GM19324 (cell line): ENCODE measurements around the gene TMTC1.

ENCODE experiments used
- ATAC-seq: cut with Tn5 transposase; IDR thresholded peaks from one replicate; pipeline ENCODE4 v1.9.1; 2021; ENCODE audit warnings: mild to moderate bottlenecking, moderate library complexity; ENCODE audit not compliant: unreplicated experiment, low FRiP score

TMTC1 gene

GRCh38 chr12:29551812-29552211 is 231.9 kb downstream of the TMTC1 start:
- ATAC-seq: no peak

- no peak for ATAC-seq
Measured at GRCh38 chr12:29547864-29548263, 235.9 kb downstream of the TMTC1 start.

GRCh38 chr12:29547151-29547632 is 236.6 kb downstream of the TMTC1 start:
- no peak for ATAC-seq

- no peak for ATAC-seq
Measured at GRCh38 chr12:29546000-29546399, 237.7 kb downstream of the TMTC1 start.

- peak; percentile 69 for ATAC-seq
Measured at GRCh38 chr12:29545102-29545467, 238.7 kb downstream of the TMTC1 start.

DNA sequence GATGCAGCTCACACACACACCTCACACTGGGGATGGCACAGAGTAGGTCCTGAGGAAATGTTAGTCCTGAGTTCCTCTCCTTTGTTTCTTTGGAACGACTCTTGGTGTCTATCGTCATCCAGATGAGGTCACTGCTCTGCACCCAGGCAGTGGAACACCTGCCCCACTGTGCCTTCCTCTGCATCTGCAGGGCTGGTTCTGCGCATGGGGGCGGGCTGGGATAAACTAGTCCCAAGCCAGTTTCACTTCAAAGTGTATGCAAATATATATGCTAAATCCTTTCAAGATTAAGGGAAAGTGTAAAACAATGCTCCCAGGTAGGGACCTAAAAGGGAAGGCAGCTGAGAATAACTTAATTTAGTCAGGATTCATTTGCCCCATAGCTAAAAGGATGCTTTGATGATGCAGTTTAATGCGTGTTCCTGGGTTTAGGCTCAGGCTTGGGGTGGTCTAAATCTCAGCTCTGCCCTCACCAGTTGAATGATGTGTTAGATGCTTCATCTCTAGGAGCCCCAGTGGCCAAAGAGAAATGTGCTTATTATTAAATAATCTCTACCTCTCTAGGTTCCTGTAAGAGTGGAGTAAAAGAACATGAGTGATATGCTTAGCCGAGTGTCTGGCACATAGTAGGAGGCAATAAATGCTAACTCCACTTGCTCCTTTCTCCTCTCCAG is 239.2 kb downstream of the TMTC1 start:
- ATAC-seq: peak; percentile 11

GRCh38 chr12:29543036-29543435 is 240.7 kb downstream of the TMTC1 start:
- ATAC-seq: no peak

DNA sequence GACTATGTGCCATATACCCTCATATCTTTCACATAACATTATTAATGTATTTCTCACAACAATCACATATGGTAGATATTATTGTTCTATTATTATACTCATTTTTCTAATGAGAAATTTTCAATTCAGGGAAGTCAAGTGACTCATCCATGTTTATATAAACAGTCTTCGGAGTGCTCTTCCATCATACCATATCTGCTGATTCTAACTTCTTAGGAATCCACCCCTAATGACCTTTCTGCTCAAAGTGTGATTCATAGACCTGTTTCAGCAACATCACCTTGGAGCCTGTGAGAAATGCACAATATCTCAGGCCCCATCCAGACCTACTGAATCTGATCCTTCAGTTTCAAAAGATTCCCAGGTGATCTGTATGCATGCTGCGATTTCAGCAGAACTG is 246.4 kb downstream of the TMTC1 start:
- ATAC-seq: no peak

DNA sequence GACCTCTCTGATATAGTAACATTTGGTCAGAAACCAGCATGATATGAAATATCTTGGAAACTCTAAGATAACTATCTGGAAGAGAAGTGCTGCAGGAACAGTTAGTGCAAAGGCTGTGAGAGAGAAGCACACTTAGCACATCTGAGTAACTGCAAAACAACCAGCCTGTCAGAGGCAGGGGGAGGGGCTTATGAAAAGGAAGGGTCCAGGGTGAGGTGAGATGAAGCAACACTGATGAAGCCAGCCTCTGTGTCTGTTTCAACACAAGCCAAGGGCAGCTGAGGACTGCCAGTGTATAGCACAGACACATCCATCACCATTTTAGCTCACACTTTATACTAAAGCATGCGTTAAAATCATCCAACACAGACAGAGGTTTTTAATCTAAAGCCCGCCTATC is 248.8 kb downstream of the TMTC1 start:
- no peak for ATAC-seq

- no peak for ATAC-seq
Measured at GRCh38 chr12:29533815-29534489, 249.8 kb downstream of the TMTC1 start.

- ATAC-seq: no peak
Measured at GRCh38 chr12:29531471-29531870, 252.3 kb downstream of the TMTC1 start.

DNA sequence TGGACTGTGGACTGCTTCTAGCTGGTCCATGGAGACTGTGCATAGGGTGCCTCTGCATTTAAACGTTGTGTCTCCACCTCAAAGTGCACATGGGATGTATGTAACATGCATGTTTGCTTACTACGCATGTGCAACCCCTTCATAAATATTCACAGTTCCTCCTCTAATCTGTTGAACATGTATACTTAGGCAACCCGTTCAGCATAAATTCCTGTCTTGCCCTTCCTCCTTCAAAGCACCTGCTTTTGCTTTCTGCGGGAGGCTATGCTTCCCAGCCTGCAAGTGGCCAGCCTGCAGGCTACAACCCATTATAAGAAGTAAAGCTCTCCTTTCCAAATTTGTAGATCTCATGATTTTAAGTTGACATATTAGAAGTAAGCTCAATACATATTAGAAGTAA is 253.3 kb downstream of the TMTC1 start:
- ATAC-seq: no peak

DNA sequence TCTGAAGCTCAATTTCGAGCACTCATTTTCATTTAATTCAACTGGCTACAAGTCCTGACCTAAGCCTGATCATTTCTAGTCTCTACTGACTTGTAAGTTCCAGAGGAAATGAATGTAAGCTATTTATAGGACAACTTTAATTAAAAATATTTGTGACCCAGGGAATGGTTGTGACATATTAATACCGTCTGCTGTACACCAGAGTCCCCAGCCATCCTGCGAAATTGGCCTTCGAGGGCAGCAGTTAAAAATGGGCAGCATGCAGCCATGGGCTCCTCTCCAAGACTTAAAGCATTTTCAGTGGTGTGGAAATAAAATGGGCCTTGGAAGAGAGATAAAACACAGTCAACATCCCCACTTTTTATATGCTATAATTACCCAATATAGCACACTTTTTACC is 255.6 kb downstream of the TMTC1 start:
- ATAC-seq: no peak

GRCh38 chr12:29521951-29522350 is 261.8 kb downstream of the TMTC1 start:
- ATAC-seq: no peak

GRCh38 chr12:29519585-29520182 is 264.1 kb downstream of the TMTC1 start:
- ATAC-seq: no peak

DNA sequence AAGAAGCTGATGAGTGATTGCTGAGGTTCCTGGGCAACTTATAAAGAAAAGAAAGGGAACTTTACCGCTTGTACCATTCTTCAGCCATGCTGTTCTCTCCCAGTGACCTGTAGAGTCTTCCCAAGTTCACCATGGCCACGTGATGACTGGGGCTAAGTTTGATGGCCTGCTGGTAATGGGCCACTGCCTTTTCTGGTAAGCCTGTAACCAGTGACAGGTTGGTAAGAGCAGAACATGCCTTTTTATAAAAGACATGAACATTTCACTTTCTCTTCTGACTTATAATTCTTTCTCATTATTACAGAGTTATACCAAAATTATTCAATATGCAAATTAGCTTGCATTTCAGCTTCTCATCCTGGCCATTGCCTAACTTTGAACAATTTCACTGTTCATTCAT is 265.3 kb downstream of the TMTC1 start:
- ATAC-seq: no peak

GRCh38 chr12:29517264-29517663 is 266.5 kb downstream of the TMTC1 start:
- ATAC-seq: no peak

- no peak for ATAC-seq
Measured at GRCh38 chr12:29516431-29516875, 267.3 kb downstream of the TMTC1 start.

DNA sequence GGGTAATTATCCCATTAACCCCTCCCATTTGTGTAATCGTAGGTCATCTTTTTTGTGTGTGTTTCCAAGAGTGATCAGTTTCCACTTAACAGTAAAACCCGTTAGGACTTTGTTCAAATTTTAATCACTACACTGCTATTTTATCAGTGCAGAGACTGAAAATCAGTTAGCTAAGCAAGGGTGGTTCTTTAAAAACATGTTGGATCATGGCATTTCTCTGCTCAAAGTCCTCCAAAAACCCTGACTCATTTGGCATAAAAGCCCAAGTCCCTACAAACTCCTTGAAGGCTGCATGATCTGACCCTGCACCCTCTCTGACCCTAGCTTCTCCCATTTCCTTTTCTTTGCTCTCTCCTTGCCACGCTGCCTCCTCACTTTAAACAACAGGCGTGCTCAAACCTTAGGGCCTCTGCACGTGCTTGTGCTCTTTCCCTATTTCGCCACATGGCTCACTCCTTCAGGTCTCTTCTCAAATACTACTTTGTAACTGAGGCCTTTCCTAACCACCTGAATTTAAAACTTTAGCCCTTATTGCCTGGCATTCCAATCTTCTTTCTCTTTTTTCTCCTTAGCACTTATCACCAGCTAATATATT is 273.1 kb downstream of the TMTC1 start:
- no peak for ATAC-seq

DNA sequence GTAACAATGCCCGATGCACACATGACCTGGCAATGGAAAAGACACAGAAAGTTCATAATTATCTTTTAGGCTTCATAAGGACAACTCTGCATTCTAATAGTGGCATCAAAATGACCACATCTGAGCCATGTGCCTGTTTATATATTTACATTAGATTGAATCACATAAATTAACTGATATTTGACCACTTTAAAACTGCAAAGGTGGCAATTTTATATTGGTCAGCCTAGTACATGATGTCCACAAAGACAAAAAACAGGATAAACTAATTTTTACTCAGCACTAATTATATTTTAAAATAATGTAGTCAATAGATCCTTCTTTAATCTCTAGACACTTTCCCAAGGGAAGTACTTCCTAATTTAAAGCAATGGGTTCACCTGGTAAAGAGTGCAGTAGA is 274.2 kb downstream of the TMTC1 start:
- ATAC-seq: no peak

GRCh38 chr12:29508949-29509348 is 274.8 kb downstream of the TMTC1 start:
- no peak for ATAC-seq
